HG03521 (cell line): ENCODE data around the gene AKNA.

ENCODE experiments used
- ATAC-seq: cut with Tn5 transposase; IDR thresholded peaks from one replicate; pipeline ENCODE4 v1.9.1; 2021; ENCODE audit warnings: mild to moderate bottlenecking, moderate library complexity; ENCODE audit not compliant: unreplicated experiment

Gene AKNA

GRCh38 chr9:114387680-114388356 is at the start of gene AKNA:
AKNA (minus strand) TSS chr9:114387982; CDS start chr9:114381333, 6,649 bp downstream.
- peak; percentile 25 for ATAC-seq

- ATAC-seq, result no peak
Observed at GRCh38 chr9:114437401-114437893, 49.7 kb upstream of the AKNA start.

GRCh38 chr9:114434878-114435311 is 47.1 kb upstream of the AKNA start:
- no peak for ATAC-seq

- no peak for ATAC-seq
Observed at GRCh38 chr9:114433720-114434255, 46.0 kb upstream of the AKNA start.

- ATAC-seq, result no peak
Observed at GRCh38 chr9:114433086-114433485, 45.3 kb upstream of the AKNA start.

GRCh38 chr9:114432323-114433067 is 44.7 kb upstream of the AKNA start:
- ATAC-seq, result no peak

GRCh38 chr9:114431770-114432169 is 44.0 kb upstream of the AKNA start:
- no peak for ATAC-seq

- ATAC-seq, result no peak
Observed at GRCh38 chr9:114431003-114431402, 43.2 kb upstream of the AKNA start.

- no peak for ATAC-seq
Observed at GRCh38 chr9:114430457-114430856, 42.7 kb upstream of the AKNA start.

- no peak for ATAC-seq
Observed at GRCh38 chr9:114429488-114429887, 41.7 kb upstream of the AKNA start.

GRCh38 chr9:114428466-114428865 is 40.7 kb upstream of the AKNA start:
- ATAC-seq, result no peak

- no peak for ATAC-seq
Observed at GRCh38 chr9:114427644-114428043, 39.9 kb upstream of the AKNA start.

- ATAC-seq, result no peak
Observed at GRCh38 chr9:114426046-114426948, 38.5 kb upstream of the AKNA start.

- ATAC-seq, result no peak
Observed at GRCh38 chr9:114425126-114425525, 37.3 kb upstream of the AKNA start.

GRCh38 chr9:114424126-114424525 is 36.3 kb upstream of the AKNA start:
- ATAC-seq, result no peak

- ATAC-seq, result no peak
Observed at GRCh38 chr9:114423181-114423580, 35.4 kb upstream of the AKNA start.

GRCh38 chr9:114421147-114421546 is 33.4 kb upstream of the AKNA start:
- no peak for ATAC-seq

GRCh38 chr9:114419796-114420195 is 32.0 kb upstream of the AKNA start:
- ATAC-seq, result no peak

GRCh38 chr9:114418053-114418452 is 30.3 kb upstream of the AKNA start:
- ATAC-seq, result no peak

GRCh38 chr9:114417511-114417910 is 29.7 kb upstream of the AKNA start:
- no peak for ATAC-seq

GRCh38 chr9:114416906-114417305 is 29.1 kb upstream of the AKNA start:
- ATAC-seq, result no peak
